OCI-LY7 (cell line): ENCODE measurements around the gene MSL3B.

ENCODE experiments used
- CTCF ChIP-seq: fragments of 200-600 bp; sonication (generic); conservative IDR thresholded peaks from 2 replicates; pipeline ENCODE4 v1.5.1; 2014; ENCODE audit warnings: mild to moderate bottlenecking, antibody characterized with exemption, low read length, moderate library complexity, mixed read lengths
- EZH2phosphoT487 ChIP-seq: fragments of 200-600 bp; sonication (generic); IDR thresholded peaks from 2 replicates; pipeline ENCODE4 v1.6.1; 2018; ENCODE audit warnings: low read depth, borderline replicate concordance, mild to moderate bottlenecking, mixed run types, antibody characterized with exemption, low read length, moderate library complexity, mixed read lengths

- TF ChIP-seq CTCF (no peak), EZH2phosphoT487 (no peak)
Measured at GRCh38 chr2:233829193-233830110, 38.7 kb downstream of the MSL3B start.
